HEK293T (cell line): Measurements from ENCODE around the gene CCSAP.

Experiments used
- FOXM1 ChIP-seq: fragments of 450-650 bp; IDR thresholded peaks from 2 replicates; pipeline ENCODE4 v1.6.1; 2017; ENCODE audit warnings: mild to moderate bottlenecking, borderline replicate concordance
- SP1 ChIP-seq: fragments of 450-650 bp; IDR thresholded peaks from 2 replicates; pipeline ENCODE4 v1.6.1; 2017
- TARDBP ChIP-seq: fragments of 450-650 bp; IDR thresholded peaks from 2 replicates; pipeline ENCODE4 v1.6.1; 2016

DNA sequence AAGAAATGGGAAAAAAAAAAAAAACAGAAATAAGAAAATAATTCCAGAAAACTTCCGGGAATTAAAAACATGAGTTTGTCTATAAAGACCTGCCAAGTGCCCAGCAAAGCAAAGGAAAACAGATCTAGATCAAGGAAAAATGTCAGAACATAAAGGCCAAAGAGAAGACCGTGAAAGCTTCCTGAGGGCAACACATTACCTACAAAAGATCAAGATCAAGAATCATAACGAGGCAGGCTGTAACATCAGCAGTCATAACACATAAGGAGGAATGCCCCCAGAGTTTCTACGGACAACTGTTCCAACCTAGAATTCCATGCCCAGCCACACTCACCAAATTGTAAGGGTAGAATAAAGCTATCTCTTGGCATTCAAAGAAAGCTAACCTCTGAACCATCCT, 3.8 kb downstream of the CCSAP start:
- TF ChIP-seq SP1 (no peak), TARDBP (no peak), FOXM1 (no peak)
